Activated CD4-positive, alpha-beta T cell treated with anti-CD3 and anti-CD28 coated beads, Interleukin-2, amount 50 U/mL, for 16 hours (primary cell): Measurements from ENCODE around the gene THY1.

Experiments used
- DNase-seq: peaks from one replicate; pipeline ENCODE4 v3.0.0-alpha.2; 2020

Gene THY1

GRCh38 chr11:119368121-119369034 is 54.6 kb downstream of the THY1 start:
- no peak for DNase-seq

GRCh38 chr11:119367661-119368120 is 55.3 kb downstream of the THY1 start:
- no peak for DNase-seq
